GM18519 (cell line): ENCODE data around the gene ARHGEF10L.
"Not testable (repeated sequence)": the region's sequence is repeated elsewhere in the genome, so short reads cannot be mapped to it uniquely, and the experiment has no call there.

Experiments
- ATAC-seq: cut with Tn5 transposase; IDR thresholded peaks from one replicate; pipeline ENCODE4 v1.9.1; 2021; ENCODE audit warnings: mild to moderate bottlenecking, moderate library complexity; ENCODE audit not compliant: unreplicated experiment, low FRiP score

Gene ARHGEF10L, protein sequence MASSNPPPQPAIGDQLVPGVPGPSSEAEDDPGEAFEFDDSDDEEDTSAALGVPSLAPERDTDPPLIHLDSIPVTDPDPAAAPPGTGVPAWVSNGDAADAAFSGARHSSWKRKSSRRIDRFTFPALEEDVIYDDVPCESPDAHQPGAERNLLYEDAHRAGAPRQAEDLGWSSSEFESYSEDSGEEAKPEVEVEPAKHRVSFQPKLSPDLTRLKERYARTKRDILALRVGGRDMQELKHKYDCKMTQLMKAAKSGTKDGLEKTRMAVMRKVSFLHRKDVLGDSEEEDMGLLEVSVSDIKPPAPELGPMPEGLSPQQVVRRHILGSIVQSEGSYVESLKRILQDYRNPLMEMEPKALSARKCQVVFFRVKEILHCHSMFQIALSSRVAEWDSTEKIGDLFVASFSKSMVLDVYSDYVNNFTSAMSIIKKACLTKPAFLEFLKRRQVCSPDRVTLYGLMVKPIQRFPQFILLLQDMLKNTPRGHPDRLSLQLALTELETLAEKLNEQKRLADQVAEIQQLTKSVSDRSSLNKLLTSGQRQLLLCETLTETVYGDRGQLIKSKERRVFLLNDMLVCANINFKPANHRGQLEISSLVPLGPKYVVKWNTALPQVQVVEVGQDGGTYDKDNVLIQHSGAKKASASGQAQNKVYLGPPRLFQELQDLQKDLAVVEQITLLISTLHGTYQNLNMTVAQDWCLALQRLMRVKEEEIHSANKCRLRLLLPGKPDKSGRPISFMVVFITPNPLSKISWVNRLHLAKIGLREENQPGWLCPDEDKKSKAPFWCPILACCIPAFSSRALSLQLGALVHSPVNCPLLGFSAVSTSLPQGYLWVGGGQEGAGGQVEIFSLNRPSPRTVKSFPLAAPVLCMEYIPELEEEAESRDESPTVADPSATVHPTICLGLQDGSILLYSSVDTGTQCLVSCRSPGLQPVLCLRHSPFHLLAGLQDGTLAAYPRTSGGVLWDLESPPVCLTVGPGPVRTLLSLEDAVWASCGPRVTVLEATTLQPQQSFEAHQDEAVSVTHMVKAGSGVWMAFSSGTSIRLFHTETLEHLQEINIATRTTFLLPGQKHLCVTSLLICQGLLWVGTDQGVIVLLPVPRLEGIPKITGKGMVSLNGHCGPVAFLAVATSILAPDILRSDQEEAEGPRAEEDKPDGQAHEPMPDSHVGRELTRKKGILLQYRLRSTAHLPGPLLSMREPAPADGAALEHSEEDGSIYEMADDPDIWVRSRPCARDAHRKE (N-terminal part only)

DNA sequence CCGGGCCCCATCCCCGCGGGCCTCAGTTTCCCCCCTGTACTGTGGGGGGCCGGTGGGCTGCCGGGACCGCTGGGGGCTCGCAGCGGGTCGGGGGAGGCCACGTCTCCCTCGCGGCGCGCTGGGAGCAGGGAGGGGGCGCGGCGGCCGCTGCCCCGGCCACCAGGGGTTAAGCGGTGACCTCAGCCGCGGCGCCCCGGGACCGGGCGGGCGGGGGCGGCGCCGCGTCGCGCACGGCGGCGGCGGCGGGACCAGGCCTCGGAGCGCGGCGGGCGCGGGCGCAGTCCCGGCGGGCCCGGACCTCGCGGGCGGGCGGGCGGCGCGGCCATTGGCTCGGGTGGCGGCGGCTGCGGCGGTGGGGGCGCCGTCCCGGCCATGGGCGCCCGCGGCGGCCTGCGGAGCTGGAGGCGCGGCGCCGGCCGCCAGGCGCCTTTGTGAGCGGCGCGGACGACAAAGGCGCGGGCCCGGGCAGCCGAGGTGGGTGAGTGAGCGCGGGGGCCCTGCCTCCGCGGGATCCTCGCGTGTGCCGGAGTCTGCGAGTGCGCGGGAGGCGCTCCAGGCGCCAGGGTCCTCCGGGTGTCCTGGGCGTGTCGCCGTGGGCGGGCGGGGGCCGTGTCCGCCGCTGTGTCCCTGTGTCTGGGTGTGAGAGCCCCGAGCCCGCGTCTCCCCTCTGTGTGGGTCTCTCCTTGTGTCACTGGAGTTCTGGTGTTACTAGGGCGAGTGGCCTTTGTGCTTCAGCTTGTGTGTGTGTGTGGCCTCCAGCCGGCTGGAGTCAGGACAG lies at the start of gene ARHGEF10L:
Gene ARHGEF10L (plus strand): TSS at position 222 of the 778 bp plus-strand sequence. CDS start 40,898 bp downstream, outside the sequence.
- no peak for ATAC-seq

- ATAC-seq, result not testable (repeated sequence)
These were observed 49.6 kb upstream of the ARHGEF10L start for GRCh38 chr1:17489768-17490417.

DNA sequence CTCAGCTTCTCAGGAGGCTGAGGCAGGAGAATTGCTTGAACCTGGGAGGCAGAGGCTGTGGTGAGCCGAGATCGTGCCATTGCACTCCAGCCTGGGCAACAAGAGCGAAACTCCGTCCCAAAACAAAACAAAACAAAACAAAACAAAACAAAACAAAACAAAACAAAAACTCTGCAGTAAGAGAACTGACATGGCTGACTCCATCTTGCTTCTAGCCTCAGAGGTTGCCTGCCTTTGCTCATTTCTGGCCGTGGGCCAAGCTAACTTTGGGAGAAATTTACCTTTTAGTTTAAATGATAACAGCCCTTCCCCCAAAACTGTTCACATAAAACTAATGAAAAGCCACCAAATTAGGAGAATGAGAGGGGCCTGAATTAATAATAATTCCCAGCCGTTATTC lies 48.8 kb upstream of the ARHGEF10L start:
- not testable (repeated sequence) for ATAC-seq

GRCh38 chr1:17494114-17494729 lies 45.3 kb upstream of the ARHGEF10L start:
- ATAC-seq, result no peak

- no peak for ATAC-seq
These were observed 43.1 kb upstream of the ARHGEF10L start for GRCh38 chr1:17496419-17496818.

DNA sequence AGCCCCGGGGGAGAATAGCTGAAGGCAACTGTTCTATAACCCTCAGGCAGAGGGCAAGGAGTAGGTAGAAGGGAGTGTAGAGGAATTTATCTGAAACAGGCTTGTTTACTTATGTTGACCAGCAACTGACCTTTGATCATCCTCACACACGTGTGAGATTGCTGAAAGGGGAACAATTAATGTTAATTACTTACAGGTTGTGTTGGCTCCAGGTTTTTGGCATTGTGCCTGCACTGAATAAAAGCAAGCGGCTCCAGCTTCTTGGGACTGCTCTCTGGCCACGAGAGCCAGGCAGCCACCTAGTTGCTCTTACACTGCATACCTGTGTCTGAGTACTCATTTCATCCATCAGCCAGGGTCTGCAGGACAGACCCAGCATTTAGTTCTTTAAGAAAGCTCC lies 41.3 kb upstream of the ARHGEF10L start:
- no peak for ATAC-seq

GRCh38 chr1:17502326-17502778 lies 37.1 kb upstream of the ARHGEF10L start:
- ATAC-seq, result no peak

- ATAC-seq, result no peak
These were observed 36.4 kb upstream of the ARHGEF10L start for GRCh38 chr1:17503146-17503545.

DNA sequence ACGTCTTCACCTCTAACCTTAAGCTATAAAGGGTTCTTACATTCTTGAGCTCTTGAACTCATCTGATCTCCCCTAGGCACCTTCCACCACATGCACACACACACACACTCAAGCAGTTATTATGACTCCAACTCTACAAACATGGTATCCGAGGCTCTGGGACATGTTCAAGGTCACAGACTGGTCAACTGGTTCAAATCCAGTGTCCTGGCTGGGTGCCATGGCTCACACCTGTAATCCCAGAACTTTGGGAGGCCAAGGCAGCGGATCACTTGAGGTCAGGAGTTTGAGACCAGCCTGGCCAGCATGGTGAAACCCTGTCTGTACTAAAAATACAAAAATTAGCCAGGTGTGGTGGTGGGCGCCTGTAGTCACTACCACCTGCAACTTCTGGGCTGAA lies 32.3 kb upstream of the ARHGEF10L start:
- not testable (repeated sequence) for ATAC-seq

GRCh38 chr1:17507915-17508314 lies 31.6 kb upstream of the ARHGEF10L start:
- no peak for ATAC-seq

GRCh38 chr1:17509363-17509762 lies 30.1 kb upstream of the ARHGEF10L start:
- no peak for ATAC-seq

DNA sequence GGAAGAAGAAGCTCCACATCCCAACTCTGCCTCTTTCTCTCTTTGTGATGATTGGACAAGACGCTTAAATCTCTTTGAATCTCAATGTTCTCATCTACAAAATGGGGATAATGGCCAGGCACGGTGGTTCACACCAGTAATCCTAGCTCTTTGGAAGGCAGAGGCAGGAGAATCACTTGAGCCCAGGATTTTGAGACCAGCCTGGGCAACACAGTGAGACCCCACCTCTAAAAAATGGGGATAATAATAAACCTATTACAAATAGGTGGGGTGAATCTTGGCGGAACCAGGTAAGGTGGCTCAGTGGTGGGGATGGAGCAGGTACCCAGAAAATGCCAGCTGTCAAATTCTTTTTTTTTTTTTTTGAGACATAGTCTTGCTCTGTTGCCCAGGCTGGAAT lies 29.4 kb upstream of the ARHGEF10L start:
- no peak for ATAC-seq

- ATAC-seq, result no peak
These were observed 28.3 kb upstream of the ARHGEF10L start for GRCh38 chr1:17511188-17511587.

DNA sequence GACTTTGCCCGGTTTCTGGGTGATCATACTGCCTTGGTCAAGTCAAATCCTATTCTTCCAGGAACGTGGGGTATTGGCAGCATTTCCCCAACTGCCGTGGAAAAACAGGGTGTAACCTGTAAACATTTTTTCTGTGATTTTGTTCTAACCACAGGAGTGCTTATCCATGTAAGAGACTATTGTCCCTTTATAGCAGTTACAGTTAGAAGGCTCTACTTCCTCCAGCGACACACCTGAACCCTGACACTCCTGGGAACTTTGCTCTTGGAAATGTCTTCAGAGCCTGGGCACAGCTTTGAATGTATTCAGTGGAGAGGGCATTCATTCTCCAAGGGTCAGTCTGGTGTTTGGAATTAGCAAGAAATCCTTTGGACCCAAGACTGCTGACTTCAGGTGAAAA lies 26.4 kb upstream of the ARHGEF10L start:
- no peak for ATAC-seq

GRCh38 chr1:17514776-17515175 lies 24.7 kb upstream of the ARHGEF10L start:
- no peak for ATAC-seq

DNA sequence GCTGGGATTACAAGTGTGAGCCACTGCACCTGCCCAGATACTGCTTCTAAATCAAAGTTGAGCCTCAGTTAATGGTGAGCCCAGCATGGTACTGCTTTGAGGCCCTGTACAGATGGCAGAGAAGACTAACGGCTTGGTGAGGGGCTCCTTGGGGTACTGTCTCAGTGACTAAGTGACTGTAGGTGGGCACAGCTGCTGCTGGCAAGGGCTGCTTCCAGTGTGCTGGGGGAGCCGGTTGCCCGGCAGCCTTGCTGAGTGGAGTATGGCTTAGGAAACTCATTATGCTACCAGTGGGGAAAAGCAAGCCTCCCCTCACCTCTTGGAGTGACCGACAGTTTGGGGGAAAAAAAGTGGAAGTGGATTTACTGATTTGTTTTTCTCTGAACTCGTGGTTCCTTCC lies 23.6 kb upstream of the ARHGEF10L start:
- ATAC-seq, result no peak

DNA sequence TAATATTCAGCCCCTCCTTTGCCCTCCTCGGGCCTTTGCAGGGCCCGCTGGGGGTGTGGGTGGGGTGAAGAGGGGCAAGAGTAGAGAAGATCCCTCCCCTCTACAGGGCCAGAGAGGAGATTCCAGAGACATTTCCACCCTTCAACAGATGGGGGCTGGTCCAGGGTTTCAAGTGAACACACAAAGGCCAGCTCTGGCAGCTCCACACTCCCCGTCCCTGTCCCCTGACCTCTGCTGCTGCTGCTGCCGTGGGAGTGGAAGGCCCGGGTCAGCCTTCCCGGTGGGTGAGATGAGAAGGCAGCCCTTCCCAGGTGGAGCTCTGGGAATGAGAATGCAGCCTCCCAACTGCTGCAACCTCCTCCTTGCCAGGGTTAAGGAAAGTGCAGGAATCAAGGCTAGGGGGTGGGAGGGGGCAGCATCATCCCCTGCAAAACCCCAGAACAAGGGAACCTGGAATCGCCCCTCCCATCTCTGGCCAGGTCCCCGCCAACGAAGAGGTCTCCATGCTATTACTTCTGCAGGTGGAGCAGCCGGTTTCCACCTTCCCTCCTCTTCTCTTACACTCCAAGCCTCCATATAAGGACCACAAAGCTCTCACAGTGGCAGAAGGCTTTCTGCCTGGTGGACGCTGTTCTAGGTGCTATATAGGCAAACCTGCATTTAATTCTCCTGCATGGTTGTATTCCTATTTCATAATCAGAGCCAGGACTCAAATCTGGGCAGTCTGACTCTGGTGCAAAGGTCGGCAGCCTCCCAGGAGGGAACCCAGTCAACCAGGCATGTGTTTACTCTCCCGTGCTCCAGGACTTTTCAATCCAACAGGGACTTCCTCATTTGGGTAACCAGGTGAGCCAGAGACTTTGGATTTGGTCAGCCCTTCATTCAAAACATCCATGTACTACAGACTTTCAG lies 22.9 kb upstream of the ARHGEF10L start:
- no peak for ATAC-seq

DNA sequence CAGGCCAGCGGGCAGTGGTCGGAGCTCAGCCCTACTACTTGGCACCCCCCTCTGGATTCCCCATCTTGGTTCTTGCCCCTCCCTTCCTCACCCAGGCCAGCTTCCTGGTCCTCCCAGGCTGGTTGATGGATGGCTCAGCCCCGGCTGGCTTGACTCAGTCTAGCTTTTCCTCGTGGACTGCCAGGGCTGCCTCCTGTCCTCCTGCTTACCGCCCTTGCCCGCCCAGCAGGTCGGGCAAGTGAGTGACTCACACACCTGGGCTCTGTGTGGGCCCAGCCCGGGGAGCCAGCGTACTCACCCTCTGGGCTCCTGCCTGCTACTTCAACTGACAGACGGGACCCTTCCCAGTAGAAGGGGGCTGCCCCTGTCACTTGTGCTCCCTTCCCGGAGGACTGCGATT lies 19.5 kb upstream of the ARHGEF10L start:
- ATAC-seq, result no peak
